ENCODE data around the gene PPP2R2D.

DNA sequence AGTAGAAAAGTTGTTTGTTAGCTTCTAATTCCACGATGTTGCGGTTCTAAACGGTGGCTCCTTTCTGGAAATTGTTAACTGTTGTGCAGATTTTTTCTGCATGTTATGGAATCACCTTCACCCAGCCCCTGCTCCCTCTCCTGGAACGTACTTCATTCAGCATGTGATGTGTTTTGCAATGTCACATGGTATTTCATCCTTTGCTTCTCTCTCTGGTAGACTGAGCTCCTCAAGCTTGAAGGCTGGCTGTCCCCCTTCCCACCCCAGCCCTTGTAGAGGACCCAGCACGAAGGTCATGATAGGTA, 4.4 kb downstream of the PPP2R2D start:
- TF ChIP-seq, protein P1, sequence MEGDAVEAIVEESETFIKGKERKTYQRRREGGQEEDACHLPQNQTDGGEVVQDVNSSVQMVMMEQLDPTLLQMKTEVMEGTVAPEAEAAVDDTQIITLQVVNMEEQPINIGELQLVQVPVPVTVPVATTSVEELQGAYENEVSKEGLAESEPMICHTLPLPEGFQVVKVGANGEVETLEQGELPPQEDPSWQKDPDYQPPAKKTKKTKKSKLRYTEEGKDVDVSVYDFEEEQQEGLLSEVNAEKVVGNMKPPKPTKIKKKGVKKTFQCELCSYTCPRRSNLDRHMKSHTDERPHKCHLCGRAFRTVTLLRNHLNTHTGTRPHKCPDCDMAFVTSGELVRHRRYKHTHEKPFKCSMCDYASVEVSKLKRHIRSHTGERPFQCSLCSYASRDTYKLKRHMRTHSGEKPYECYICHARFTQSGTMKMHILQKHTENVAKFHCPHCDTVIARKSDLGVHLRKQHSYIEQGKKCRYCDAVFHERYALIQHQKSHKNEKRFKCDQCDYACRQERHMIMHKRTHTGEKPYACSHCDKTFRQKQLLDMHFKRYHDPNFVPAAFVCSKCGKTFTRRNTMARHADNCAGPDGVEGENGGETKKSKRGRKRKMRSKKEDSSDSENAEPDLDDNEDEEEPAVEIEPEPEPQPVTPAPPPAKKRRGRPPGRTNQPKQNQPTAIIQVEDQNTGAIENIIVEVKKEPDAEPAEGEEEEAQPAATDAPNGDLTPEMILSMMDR (IDR thresholded peaks at IDR 0.05; ENCODE audit: poor library complexity) = no peak
- TF ChIP-seq EZH2 (IDR thresholded peaks at IDR 0.05; ENCODE audit: borderline replicate concordance) = no peak
- no peak for TF ChIP-seq EZH2phosphoT487 (IDR thresholded peaks at IDR 0.05; ENCODE audit: low read depth, severe bottlenecking, unreplicated experiment)

All from hepatocyte (in vitro differentiated cells).